Activated CD8-positive, alpha-beta T cell treated with anti-CD3 and anti-CD28 coated beads for 36 hours (primary cell): ENCODE measurements around the gene KLK8. TPM values are rescaled to one million over a fixed set of nuclear protein-coding genes. Genes with fewer than 3 reads are reported as not detected.

ENCODE experiments used
- ATAC-seq: fragments of 200-7000 bp; cut with Tn5 transposase; one replicate; pipeline ENCODE4 v1.10.0; 2021; ENCODE audit warnings: mild to moderate bottlenecking, moderate library complexity
- CTCF ChIA-PET: fragments of 350-600 bp; sonication (Branson Sonifier 250); formaldehyde crosslinking; loops from one replicate; lab custom pipeline; 2021; ENCODE audit warnings: antibody characterized with exemption; lab: Charles Lee
- POLR2A ChIA-PET: fragments of 350-600 bp; sonication (Branson Sonifier 250); formaldehyde crosslinking; loops from one replicate; lab custom pipeline; 2021; ENCODE audit warnings: antibody characterized with exemption; lab: Charles Lee
- DNase-seq: peaks from one replicate; pipeline ENCODE4 v3.0.0-alpha.2; 2020
- H3K27ac Mint-ChIP-seq: one replicate; pipeline ENCODE4 v1.8.0; 2021; ENCODE audit warnings: mild to moderate bottlenecking, mixed read lengths
- H3K27me3 Mint-ChIP-seq: one replicate; pipeline ENCODE4 v1.8.0; 2021; ENCODE audit warnings: mixed read lengths
- H3K36me3 Mint-ChIP-seq: one replicate; pipeline ENCODE4 v1.8.0; 2021; ENCODE audit warnings: low read depth, mixed read lengths
- H3K4me1 Mint-ChIP-seq: one replicate; pipeline ENCODE4 v1.8.0; 2021; ENCODE audit warnings: low read depth, mixed read lengths
- H3K4me3 Mint-ChIP-seq: one replicate; pipeline ENCODE4 v1.8.0; 2021; ENCODE audit warnings: mild to moderate bottlenecking, moderate library complexity, mixed read lengths
- H3K9me3 Mint-ChIP-seq: one replicate; pipeline ENCODE4 v1.8.0; 2021; ENCODE audit warnings: mixed read lengths
- intact Hi-C: fragments of 100-400 bp; cut with micrococcal nuclease; formaldehyde crosslinking; loops from one replicate; pipeline ENCODE4 v1.10.0; 2022
- total RNA-seq, 2 experiments: library from RNA; stranded (reverse); gene quantifications; one replicate each; pipeline ENCODE4 v1.2.3, GENCODE V29; 2021
- TF ChIP-seq, protein P1 (sequence below): fragments of 200-600 bp; IDR thresholded peaks from one replicate; pipeline ENCODE4 v1.8.0; 2022; ENCODE audit warnings: antibody characterized with exemption, mild to moderate bottlenecking

KLK8 gene
- total RNA-seq, 2 experiments from 2014 or later, result not detected

DNA sequence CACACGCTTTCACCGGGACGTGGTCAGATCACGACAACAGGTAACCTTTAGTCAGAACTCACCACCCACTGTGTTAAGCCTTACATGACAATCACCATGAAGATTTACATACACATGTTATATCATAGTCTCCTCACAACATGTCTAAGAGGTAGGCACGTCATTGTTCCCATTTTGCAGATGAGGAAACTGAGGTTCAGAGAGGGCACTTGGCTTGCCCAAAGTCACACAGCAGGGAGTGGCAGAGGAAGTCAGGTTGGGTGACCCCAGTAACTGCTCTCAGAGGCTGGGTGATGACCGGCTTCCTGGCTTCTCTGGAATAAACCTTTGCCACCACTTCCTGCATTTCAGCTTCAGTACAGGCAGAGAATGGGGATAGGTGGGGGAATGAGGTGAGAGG lies 12.8 kb upstream of the KLK8 start:
- H3K36me3 Mint-ChIP-seq, result no peaks in the 10 kb centered on the region
- no peak for ATAC-seq
- CTCF ChIA-PET, result no interaction called here

DNA sequence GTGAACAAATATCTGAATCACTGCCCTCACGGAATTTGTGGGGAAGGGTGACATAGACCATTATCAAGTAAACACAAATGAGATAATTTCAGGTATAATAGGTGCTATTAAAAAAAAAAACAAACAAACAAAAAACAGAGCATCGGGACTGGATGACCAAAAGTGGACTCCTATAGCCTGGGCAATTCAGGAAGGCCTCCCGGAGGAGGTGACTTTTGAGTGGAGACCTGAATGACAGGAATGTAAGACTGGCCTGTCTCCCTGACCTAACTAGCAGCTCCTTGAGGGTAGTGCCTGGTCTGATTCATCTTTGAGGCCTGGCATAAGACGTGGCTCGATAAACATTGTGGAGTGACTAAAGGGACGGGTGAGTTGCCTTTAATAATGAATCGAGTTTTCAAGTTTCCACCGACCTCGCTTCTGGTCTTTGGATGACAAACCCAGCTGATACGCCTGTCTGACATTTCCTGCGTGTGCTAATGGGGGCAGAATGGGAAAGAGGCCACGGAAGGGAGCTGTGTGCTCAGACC lies 11.3 kb upstream of the KLK8 start:
- no peak overlapping the region for H3K4me3 Mint-ChIP-seq
- TF ChIP-seq, protein P1, sequence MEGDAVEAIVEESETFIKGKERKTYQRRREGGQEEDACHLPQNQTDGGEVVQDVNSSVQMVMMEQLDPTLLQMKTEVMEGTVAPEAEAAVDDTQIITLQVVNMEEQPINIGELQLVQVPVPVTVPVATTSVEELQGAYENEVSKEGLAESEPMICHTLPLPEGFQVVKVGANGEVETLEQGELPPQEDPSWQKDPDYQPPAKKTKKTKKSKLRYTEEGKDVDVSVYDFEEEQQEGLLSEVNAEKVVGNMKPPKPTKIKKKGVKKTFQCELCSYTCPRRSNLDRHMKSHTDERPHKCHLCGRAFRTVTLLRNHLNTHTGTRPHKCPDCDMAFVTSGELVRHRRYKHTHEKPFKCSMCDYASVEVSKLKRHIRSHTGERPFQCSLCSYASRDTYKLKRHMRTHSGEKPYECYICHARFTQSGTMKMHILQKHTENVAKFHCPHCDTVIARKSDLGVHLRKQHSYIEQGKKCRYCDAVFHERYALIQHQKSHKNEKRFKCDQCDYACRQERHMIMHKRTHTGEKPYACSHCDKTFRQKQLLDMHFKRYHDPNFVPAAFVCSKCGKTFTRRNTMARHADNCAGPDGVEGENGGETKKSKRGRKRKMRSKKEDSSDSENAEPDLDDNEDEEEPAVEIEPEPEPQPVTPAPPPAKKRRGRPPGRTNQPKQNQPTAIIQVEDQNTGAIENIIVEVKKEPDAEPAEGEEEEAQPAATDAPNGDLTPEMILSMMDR, result no peak
- peaks cover 6% of the 10 kb centered on the region for H3K4me1 Mint-ChIP-seq
- no peak overlapping the region for H3K27ac Mint-ChIP-seq
- H3K27me3 Mint-ChIP-seq, result peaks cover 41% of the 10 kb centered on the region
- ATAC-seq (no peak), DNase-seq (no peak)
- H3K9me3 Mint-ChIP-seq, result no peaks in the 10 kb centered on the region
- H3K36me3 Mint-ChIP-seq, result no peaks in the 10 kb centered on the region
- ChIA-PET CTCF (no interaction called here), POLR2A (no interaction called here)
- intact Hi-C loops, result no loop called here

More for the DNA sequence above, 12.8 kb upstream of the KLK8 start:
- Mint-ChIP-seq H3K9me3 (no peaks in the 10 kb centered on the region), H3K4me3 (no peak overlapping the region), H3K27me3 (peaks cover 51% of the 10 kb centered on the region), H3K27ac (no peak overlapping the region), H3K4me1 (peaks cover 10% of the 10 kb centered on the region)
- DNase-seq, result no peak
- intact Hi-C loops, result no loop called here
- POLR2A ChIA-PET, result no interaction called here
- TF ChIP-seq, protein P1, result no peak

GRCh38 chr19:51010066-51010795 lies 8.8 kb upstream of the KLK8 start:
- no peaks in the 10 kb centered on the region for H3K36me3 Mint-ChIP-seq
- no peaks in the 10 kb centered on the region for H3K9me3 Mint-ChIP-seq
- intact Hi-C loops, result no loop called here
- ChIA-PET POLR2A (no interaction called here), CTCF (no interaction called here)
- TF ChIP-seq, protein P1, result no peak
- H3K27me3 Mint-ChIP-seq, result peaks cover 25% of the 10 kb centered on the region
- no peaks in the 10 kb centered on the region for H3K4me1 Mint-ChIP-seq
- DNase-seq (no peak), ATAC-seq (no peak)
- no peak overlapping the region for H3K4me3 Mint-ChIP-seq
- H3K27ac Mint-ChIP-seq, result no peak overlapping the region

DNA sequence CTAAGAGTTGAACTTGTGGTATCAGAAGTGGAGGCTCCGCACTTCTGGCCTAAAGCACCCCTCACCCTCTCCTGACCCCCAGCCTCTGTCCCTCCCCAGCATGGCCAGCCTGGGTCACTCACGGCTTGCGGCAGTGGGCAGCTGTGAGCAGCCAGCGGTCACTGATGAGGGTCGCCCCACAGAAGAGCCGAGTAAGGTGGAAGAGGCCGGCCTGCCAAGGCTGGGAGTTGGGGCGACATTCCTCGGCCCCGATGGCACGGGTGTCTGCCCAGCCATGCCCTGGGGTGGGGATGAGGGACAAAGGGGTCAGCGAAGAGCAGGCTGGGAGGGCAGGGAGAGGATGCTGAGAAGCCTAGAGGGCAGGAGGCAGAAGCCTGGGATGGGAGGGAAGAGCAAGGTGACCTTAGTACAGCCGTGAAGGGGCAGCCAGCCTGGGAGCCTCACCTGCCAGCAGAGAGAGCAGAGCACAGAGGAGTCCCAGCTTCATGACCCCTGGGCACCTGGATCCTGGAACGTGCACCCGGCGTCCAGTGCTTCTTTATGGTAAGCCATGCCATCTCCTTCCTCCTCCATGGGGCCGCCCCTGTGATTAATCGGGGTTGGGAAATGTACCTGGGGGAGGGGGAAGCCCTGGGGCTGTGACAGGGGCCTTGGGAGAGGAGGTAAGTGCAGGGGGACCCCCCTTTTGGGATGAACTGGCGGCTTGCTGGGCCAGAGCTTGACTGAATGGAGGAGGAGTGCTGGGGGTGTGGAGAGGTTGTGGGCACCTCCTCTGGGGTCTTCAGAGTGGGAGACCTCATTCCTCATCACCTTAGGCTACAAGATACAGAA lies 7.9 kb upstream of the KLK8 start:
- Mint-ChIP-seq H3K4me1 (no peaks in the 10 kb centered on the region), H3K27me3 (peaks cover 15% of the 10 kb centered on the region), H3K9me3 (no peaks in the 10 kb centered on the region), H3K4me3 (no peak overlapping the region), H3K27ac (no peak overlapping the region), H3K36me3 (no peaks in the 10 kb centered on the region)
- POLR2A ChIA-PET, result no interaction called here
- DNase-seq, result no peak
- no peak for ATAC-seq
- CTCF ChIA-PET, result no interaction called here
- intact Hi-C loops, result no loop called here
- TF ChIP-seq, protein P1, result no peak

DNA sequence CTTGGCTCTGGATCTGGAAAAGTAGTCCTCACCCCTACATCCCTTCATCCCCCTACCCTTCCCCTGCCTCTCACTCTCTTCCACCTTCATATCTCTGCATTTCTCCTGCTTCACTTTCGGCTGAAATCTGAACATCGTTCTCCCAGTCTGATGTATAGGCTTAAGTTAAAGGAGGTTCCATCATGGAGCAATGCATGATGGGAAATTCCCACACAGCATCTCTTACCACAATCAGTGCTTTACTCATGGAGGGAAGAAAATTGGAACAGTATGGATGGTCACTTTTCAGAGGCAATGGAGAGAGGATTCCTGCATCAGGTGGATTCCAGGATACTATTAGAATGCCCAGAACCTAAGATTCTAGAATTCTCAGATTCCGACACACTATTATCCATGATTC lies 6.1 kb upstream of the KLK8 start:
- Mint-ChIP-seq H3K27me3 (peaks cover 22% of the 10 kb centered on the region), H3K4me3 (no peak overlapping the region), H3K36me3 (no peaks in the 10 kb centered on the region), H3K27ac (no peak overlapping the region), H3K9me3 (no peaks in the 10 kb centered on the region), H3K4me1 (no peaks in the 10 kb centered on the region)
- intact Hi-C loops, result no loop called here
- TF ChIP-seq, protein P1, result no peak
- ChIA-PET POLR2A (no interaction called here), CTCF (no interaction called here)
- ATAC-seq, result no peak
- no peak for DNase-seq
